Stimulated activated naive CD8-positive, alpha-beta T cell treated with anti-CD3 and anti-CD28 coated beads, Interleukin-15, Interleukin-2, amounts not matched to agents 100 ng/mL and 50 ng/mL, for 24 hours (primary cell): ENCODE data around the gene AUTS2.
"Not testable (repeated sequence)": the region's sequence is repeated elsewhere in the genome, so short reads cannot be mapped to it uniquely, and the experiment has no call there.

Experiments
- H3K27ac Mint-ChIP-seq: one replicate; pipeline ENCODE4 v1.8.0; 2021; ENCODE audit warnings: mild to moderate bottlenecking, mixed read lengths
- H3K27me3 Mint-ChIP-seq: one replicate; pipeline ENCODE4 v1.8.0; 2021; ENCODE audit warnings: mixed read lengths
- H3K36me3 Mint-ChIP-seq: one replicate; pipeline ENCODE4 v1.8.0; 2021; ENCODE audit warnings: low read depth, mixed read lengths
- H3K4me1 Mint-ChIP-seq: one replicate; pipeline ENCODE4 v1.8.0; 2021; ENCODE audit warnings: low read depth, mixed read lengths
- H3K4me3 Mint-ChIP-seq: one replicate; pipeline ENCODE4 v1.8.0; 2021; ENCODE audit warnings: mild to moderate bottlenecking, mixed read lengths
- H3K9me3 Mint-ChIP-seq: one replicate; pipeline ENCODE4 v1.8.0; 2021; ENCODE audit warnings: mixed read lengths

The AUTS2 gene

GRCh38 chr7:70592171-70592570 lies 993.9 kb downstream of the AUTS2 start:
- peaks cover 20% of the 10 kb centered on the region for H3K27me3 Mint-ChIP-seq
- no peaks in the 10 kb centered on the region for H3K9me3 Mint-ChIP-seq
- no peak overlapping the region for H3K27ac Mint-ChIP-seq
- no peak overlapping the region for H3K4me3 Mint-ChIP-seq
- peaks cover 6% of the 10 kb centered on the region for H3K4me1 Mint-ChIP-seq
- no peaks in the 10 kb centered on the region for H3K36me3 Mint-ChIP-seq

GRCh38 chr7:70594170-70594569 lies 995.9 kb downstream of the AUTS2 start:
- Mint-ChIP-seq H3K4me1 (peaks cover 6% of the 10 kb centered on the region), H3K4me3 (no peak overlapping the region), H3K27me3 (peaks cover 34% of the 10 kb centered on the region), H3K27ac (no peak overlapping the region), H3K9me3 (no peaks in the 10 kb centered on the region), H3K36me3 (no peaks in the 10 kb centered on the region)

GRCh38 chr7:70594885-70595284 lies 996.6 kb downstream of the AUTS2 start:
- not testable (repeated sequence) for H3K36me3 Mint-ChIP-seq, H3K4me1 Mint-ChIP-seq, H3K4me3 Mint-ChIP-seq, H3K9me3 Mint-ChIP-seq, H3K27ac Mint-ChIP-seq
- peaks cover 34% of the 10 kb centered on the region for H3K27me3 Mint-ChIP-seq

GRCh38 chr7:70595370-70595754 lies 997.1 kb downstream of the AUTS2 start:
- no peaks in the 10 kb centered on the region for H3K36me3 Mint-ChIP-seq
- no peaks in the 10 kb centered on the region for H3K9me3 Mint-ChIP-seq
- peaks cover 6% of the 10 kb centered on the region for H3K4me1 Mint-ChIP-seq
- peak overlapping the region; percentile 38 for H3K4me3 Mint-ChIP-seq
- no peak overlapping the region for H3K27ac Mint-ChIP-seq
- peaks cover 34% of the 10 kb centered on the region for H3K27me3 Mint-ChIP-seq

- Mint-ChIP-seq H3K9me3 (no peaks in the 10 kb centered on the region), H3K27me3 (peaks cover 37% of the 10 kb centered on the region), H3K4me3 (peak overlapping the region; percentile 38), H3K4me1 (peaks cover 6% of the 10 kb centered on the region), H3K36me3 (peaks cover 6% of the 10 kb centered on the region), H3K27ac (no peak overlapping the region)
Measured at GRCh38 chr7:70595755-70596597, 997.7 kb downstream of the AUTS2 start.

GRCh38 chr7:70596598-70596913 lies 998.3 kb downstream of the AUTS2 start:
- peaks cover 5% of the 10 kb centered on the region for H3K9me3 Mint-ChIP-seq
- peaks cover 37% of the 10 kb centered on the region for H3K27me3 Mint-ChIP-seq
- no peak overlapping the region for H3K4me3 Mint-ChIP-seq

GRCh38 chr7:70597066-70597465 lies 998.8 kb downstream of the AUTS2 start:
- peaks cover 5% of the 10 kb centered on the region for H3K9me3 Mint-ChIP-seq
- no peak overlapping the region for H3K4me3 Mint-ChIP-seq
- peaks cover 6% of the 10 kb centered on the region for H3K4me1 Mint-ChIP-seq
- no peak overlapping the region for H3K27ac Mint-ChIP-seq
- H3K27me3 Mint-ChIP-seq: peaks cover 37% of the 10 kb centered on the region
- H3K36me3 Mint-ChIP-seq: peaks cover 7% of the 10 kb centered on the region

More at GRCh38 chr7:70596598-70596913, 998.3 kb downstream of the AUTS2 start:
- Mint-ChIP-seq H3K27ac (no peak overlapping the region), H3K4me1 (peaks cover 6% of the 10 kb centered on the region), H3K36me3 (peaks cover 7% of the 10 kb centered on the region)

GRCh38 chr7:70598976-70599375 lies 1000.7 kb downstream of the AUTS2 start:
- peaks cover 6% of the 10 kb centered on the region for H3K4me1 Mint-ChIP-seq

GRCh38 chr7:70599446-70600190 lies 1001.3 kb downstream of the AUTS2 start:
- peaks cover 5% of the 10 kb centered on the region for H3K9me3 Mint-ChIP-seq
- H3K27ac Mint-ChIP-seq: no peak overlapping the region
- H3K4me3 Mint-ChIP-seq: no peak overlapping the region
- peaks cover 7% of the 10 kb centered on the region for H3K36me3 Mint-ChIP-seq
- H3K4me1 Mint-ChIP-seq: peaks cover 4% of the 10 kb centered on the region
- H3K27me3 Mint-ChIP-seq: peaks cover 34% of the 10 kb centered on the region

More at GRCh38 chr7:70598976-70599375, 1000.7 kb downstream of the AUTS2 start:
- peaks cover 7% of the 10 kb centered on the region for H3K36me3 Mint-ChIP-seq
- H3K4me3 Mint-ChIP-seq: no peak overlapping the region
- H3K27me3 Mint-ChIP-seq: peaks cover 37% of the 10 kb centered on the region
- no peak overlapping the region for H3K27ac Mint-ChIP-seq
- peaks cover 5% of the 10 kb centered on the region for H3K9me3 Mint-ChIP-seq

- Mint-ChIP-seq H3K27me3 (peaks cover 26% of the 10 kb centered on the region), H3K4me3 (no peak overlapping the region)
Measured at GRCh38 chr7:70600993-70601392, 1002.7 kb downstream of the AUTS2 start.

GRCh38 chr7:70602117-70602516 lies 1003.8 kb downstream of the AUTS2 start:
- H3K36me3 Mint-ChIP-seq: peaks cover 11% of the 10 kb centered on the region
- H3K4me1 Mint-ChIP-seq: no peaks in the 10 kb centered on the region
- H3K27ac Mint-ChIP-seq: no peak overlapping the region
- H3K9me3 Mint-ChIP-seq: peaks cover 5% of the 10 kb centered on the region
- peaks cover 18% of the 10 kb centered on the region for H3K27me3 Mint-ChIP-seq
- H3K4me3 Mint-ChIP-seq: no peak overlapping the region

More at GRCh38 chr7:70600993-70601392, 1002.7 kb downstream of the AUTS2 start:
- Mint-ChIP-seq H3K27ac (no peak overlapping the region), H3K9me3 (peaks cover 5% of the 10 kb centered on the region), H3K36me3 (peaks cover 11% of the 10 kb centered on the region), H3K4me1 (no peaks in the 10 kb centered on the region)

- Mint-ChIP-seq H3K36me3 (peaks cover 4% of the 10 kb centered on the region), H3K4me3 (no peak overlapping the region), H3K9me3 (no peaks in the 10 kb centered on the region), H3K27ac (no peak overlapping the region), H3K27me3 (no peaks in the 10 kb centered on the region), H3K4me1 (no peaks in the 10 kb centered on the region)
Measured at GRCh38 chr7:70607281-70607680, 1009.0 kb downstream of the AUTS2 start.

GRCh38 chr7:70607759-70608158 lies 1009.5 kb downstream of the AUTS2 start:
- no peaks in the 10 kb centered on the region for H3K9me3 Mint-ChIP-seq
- H3K4me3 Mint-ChIP-seq: no peak overlapping the region
- no peak overlapping the region for H3K27ac Mint-ChIP-seq
- H3K36me3 Mint-ChIP-seq: peaks cover 4% of the 10 kb centered on the region
- no peaks in the 10 kb centered on the region for H3K27me3 Mint-ChIP-seq
- H3K4me1 Mint-ChIP-seq: no peaks in the 10 kb centered on the region

- no peaks in the 10 kb centered on the region for H3K27me3 Mint-ChIP-seq
- peaks cover 4% of the 10 kb centered on the region for H3K36me3 Mint-ChIP-seq
- H3K4me3 Mint-ChIP-seq: no peak overlapping the region
- H3K9me3 Mint-ChIP-seq: no peaks in the 10 kb centered on the region
- H3K4me1 Mint-ChIP-seq: no peaks in the 10 kb centered on the region
- H3K27ac Mint-ChIP-seq: no peak overlapping the region
Measured at GRCh38 chr7:70608229-70608628, 1010.0 kb downstream of the AUTS2 start.

GRCh38 chr7:70612811-70613210 lies 1014.5 kb downstream of the AUTS2 start:
- H3K4me1 Mint-ChIP-seq: no peaks in the 10 kb centered on the region
- H3K27me3 Mint-ChIP-seq: no peaks in the 10 kb centered on the region
- H3K4me3 Mint-ChIP-seq: no peak overlapping the region
- no peak overlapping the region for H3K27ac Mint-ChIP-seq
- H3K36me3 Mint-ChIP-seq: no peaks in the 10 kb centered on the region
- peaks cover 4% of the 10 kb centered on the region for H3K9me3 Mint-ChIP-seq
